ENCODE measurements around the gene EIF2B2.
"Not testable (repeated sequence)": the region's sequence is repeated elsewhere in the genome, so short reads cannot be mapped to it uniquely, and the experiment has no call there.

EIF2B2 gene

GRCh38 chr14:74988993-74989392 is 13.7 kb upstream of the EIF2B2 start:
- no peak for DNase-seq (ENCODE audit: low read depth in 2 of 3, low spot score in 1 of 3)

- not testable (repeated sequence) for DNase-seq (ENCODE audit: low read depth in 2 of 3, low spot score in 1 of 3)
Measured at GRCh38 chr14:74994182-74994581, 8.5 kb upstream of the EIF2B2 start.

GRCh38 chr14:74995781-74996180 is 6.9 kb upstream of the EIF2B2 start:
- not testable (repeated sequence) for DNase-seq (ENCODE audit: low read depth in 2 of 3, low spot score in 1 of 3)

GRCh38 chr14:75001261-75001660 is 1.5 kb upstream of the EIF2B2 start:
- DNase-seq (ENCODE audit: low read depth in 2 of 3, low spot score in 1 of 3) = no peak

- no peak for DNase-seq (ENCODE audit: low read depth in 2 of 3, low spot score in 1 of 3)
Measured at GRCh38 chr14:75001899-75002298, 822 bp upstream of the EIF2B2 start.

GRCh38 chr14:75003250-75004027 is 718 bp downstream of the EIF2B2 start:
- no peak for DNase-seq (ENCODE audit: low read depth in 2 of 3, low spot score in 1 of 3)

GRCh38 chr14:75005357-75005756 is 2.6 kb downstream of the EIF2B2 start:
- DNase-seq (ENCODE audit: low read depth in 2 of 3, low spot score in 1 of 3) = no peak

GRCh38 chr14:75009176-75009575 is 6.5 kb downstream of the EIF2B2 start:
- DNase-seq (ENCODE audit: low read depth in 2 of 3, low spot score in 1 of 3) = no peak

- DNase-seq (ENCODE audit: low read depth in 2 of 3, low spot score in 1 of 3) = no peak
Measured at GRCh38 chr14:75010472-75011093, 7.9 kb downstream of the EIF2B2 start.

- peak in 1 of 3 donors; percentile 22 for DNase-seq (ENCODE audit: low read depth in 2 of 3, low spot score in 1 of 3)
Measured at GRCh38 chr14:75011356-75011994, 8.8 kb downstream of the EIF2B2 start.

- no peak for DNase-seq (ENCODE audit: low read depth in 2 of 3, low spot score in 1 of 3)
Measured at GRCh38 chr14:75013290-75013689, 10.6 kb downstream of the EIF2B2 start.

- DNase-seq (ENCODE audit: low read depth in 2 of 3, low spot score in 1 of 3) = no peak
Measured at GRCh38 chr14:75015496-75015895, 12.8 kb downstream of the EIF2B2 start.

GRCh38 chr14:75016815-75017214 is 14.1 kb downstream of the EIF2B2 start:
- DNase-seq (ENCODE audit: low read depth in 2 of 3, low spot score in 1 of 3) = no peak

- DNase-seq (ENCODE audit: low read depth in 2 of 3, low spot score in 1 of 3) = no peak
Measured at GRCh38 chr14:75018694-75019093, 16.0 kb downstream of the EIF2B2 start.

- no peak for DNase-seq (ENCODE audit: low read depth in 2 of 3, low spot score in 1 of 3)
Measured at GRCh38 chr14:75022655-75023054, 19.9 kb downstream of the EIF2B2 start.

- no peak for DNase-seq (ENCODE audit: low read depth in 2 of 3, low spot score in 1 of 3)
Measured at GRCh38 chr14:75023108-75023507, 20.4 kb downstream of the EIF2B2 start.

- no peak for DNase-seq (ENCODE audit: low read depth in 2 of 3, low spot score in 1 of 3)
Measured at GRCh38 chr14:75025082-75025481, 22.4 kb downstream of the EIF2B2 start.

GRCh38 chr14:75025876-75026275 is 23.2 kb downstream of the EIF2B2 start:
- no peak for DNase-seq (ENCODE audit: low read depth in 2 of 3, low spot score in 1 of 3)

GRCh38 chr14:75030147-75030546 is 27.4 kb downstream of the EIF2B2 start:
- no peak for DNase-seq (ENCODE audit: low read depth in 2 of 3, low spot score in 1 of 3)

- DNase-seq (ENCODE audit: low read depth in 2 of 3, low spot score in 1 of 3) = no peak
Measured at GRCh38 chr14:75032939-75033338, 30.2 kb downstream of the EIF2B2 start.

GRCh38 chr14:75040507-75040906 is 37.8 kb downstream of the EIF2B2 start:
- DNase-seq (ENCODE audit: low read depth in 2 of 3, low spot score in 1 of 3) = no peak

GRCh38 chr14:75040959-75041358 is 38.2 kb downstream of the EIF2B2 start:
- no peak for DNase-seq (ENCODE audit: low read depth in 2 of 3, low spot score in 1 of 3)

All from stimulated activated CD4-positive, alpha-beta T cell treated with anti-CD3 and anti-CD28 coated beads, Interleukin-12 subunit alpha, Interleukin-12 subunit beta, amount 100 ng/mL, for 48 hours (primary cell).